ENCODE measurements around the gene GDF3. TPM values are rescaled to one million over a fixed set of nuclear protein-coding genes. Genes with fewer than 3 reads are reported as not detected.

GDF3 gene
- total and polyA plus RNA-seq, 2 of the 13 experiments (the other 11 are each of a cell fraction or from before 2014, with no cell fraction given): not detected

DNA sequence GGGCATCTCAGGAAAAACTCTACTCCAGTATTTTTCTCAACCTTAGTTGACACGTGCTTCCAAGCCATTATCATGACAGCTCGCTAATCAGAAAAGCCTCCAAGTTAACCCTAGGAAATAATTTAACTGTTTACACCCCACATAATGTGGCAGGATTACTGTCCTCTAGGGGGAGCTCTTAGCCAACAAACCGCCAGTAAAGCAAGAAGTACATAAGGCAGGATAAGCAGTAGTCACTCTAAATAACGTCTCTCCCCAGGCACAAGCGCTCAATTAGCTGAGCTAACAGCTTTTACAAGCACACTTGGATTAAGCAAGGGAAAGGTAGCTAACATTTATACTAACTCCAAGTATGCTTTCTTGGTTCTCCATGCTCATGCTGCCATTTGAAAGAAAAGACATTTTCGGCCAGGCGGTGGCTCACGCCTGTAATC lies 52.7 kb downstream of the GDF3 start (continued):
- TF ChIP-seq, protein P1, sequence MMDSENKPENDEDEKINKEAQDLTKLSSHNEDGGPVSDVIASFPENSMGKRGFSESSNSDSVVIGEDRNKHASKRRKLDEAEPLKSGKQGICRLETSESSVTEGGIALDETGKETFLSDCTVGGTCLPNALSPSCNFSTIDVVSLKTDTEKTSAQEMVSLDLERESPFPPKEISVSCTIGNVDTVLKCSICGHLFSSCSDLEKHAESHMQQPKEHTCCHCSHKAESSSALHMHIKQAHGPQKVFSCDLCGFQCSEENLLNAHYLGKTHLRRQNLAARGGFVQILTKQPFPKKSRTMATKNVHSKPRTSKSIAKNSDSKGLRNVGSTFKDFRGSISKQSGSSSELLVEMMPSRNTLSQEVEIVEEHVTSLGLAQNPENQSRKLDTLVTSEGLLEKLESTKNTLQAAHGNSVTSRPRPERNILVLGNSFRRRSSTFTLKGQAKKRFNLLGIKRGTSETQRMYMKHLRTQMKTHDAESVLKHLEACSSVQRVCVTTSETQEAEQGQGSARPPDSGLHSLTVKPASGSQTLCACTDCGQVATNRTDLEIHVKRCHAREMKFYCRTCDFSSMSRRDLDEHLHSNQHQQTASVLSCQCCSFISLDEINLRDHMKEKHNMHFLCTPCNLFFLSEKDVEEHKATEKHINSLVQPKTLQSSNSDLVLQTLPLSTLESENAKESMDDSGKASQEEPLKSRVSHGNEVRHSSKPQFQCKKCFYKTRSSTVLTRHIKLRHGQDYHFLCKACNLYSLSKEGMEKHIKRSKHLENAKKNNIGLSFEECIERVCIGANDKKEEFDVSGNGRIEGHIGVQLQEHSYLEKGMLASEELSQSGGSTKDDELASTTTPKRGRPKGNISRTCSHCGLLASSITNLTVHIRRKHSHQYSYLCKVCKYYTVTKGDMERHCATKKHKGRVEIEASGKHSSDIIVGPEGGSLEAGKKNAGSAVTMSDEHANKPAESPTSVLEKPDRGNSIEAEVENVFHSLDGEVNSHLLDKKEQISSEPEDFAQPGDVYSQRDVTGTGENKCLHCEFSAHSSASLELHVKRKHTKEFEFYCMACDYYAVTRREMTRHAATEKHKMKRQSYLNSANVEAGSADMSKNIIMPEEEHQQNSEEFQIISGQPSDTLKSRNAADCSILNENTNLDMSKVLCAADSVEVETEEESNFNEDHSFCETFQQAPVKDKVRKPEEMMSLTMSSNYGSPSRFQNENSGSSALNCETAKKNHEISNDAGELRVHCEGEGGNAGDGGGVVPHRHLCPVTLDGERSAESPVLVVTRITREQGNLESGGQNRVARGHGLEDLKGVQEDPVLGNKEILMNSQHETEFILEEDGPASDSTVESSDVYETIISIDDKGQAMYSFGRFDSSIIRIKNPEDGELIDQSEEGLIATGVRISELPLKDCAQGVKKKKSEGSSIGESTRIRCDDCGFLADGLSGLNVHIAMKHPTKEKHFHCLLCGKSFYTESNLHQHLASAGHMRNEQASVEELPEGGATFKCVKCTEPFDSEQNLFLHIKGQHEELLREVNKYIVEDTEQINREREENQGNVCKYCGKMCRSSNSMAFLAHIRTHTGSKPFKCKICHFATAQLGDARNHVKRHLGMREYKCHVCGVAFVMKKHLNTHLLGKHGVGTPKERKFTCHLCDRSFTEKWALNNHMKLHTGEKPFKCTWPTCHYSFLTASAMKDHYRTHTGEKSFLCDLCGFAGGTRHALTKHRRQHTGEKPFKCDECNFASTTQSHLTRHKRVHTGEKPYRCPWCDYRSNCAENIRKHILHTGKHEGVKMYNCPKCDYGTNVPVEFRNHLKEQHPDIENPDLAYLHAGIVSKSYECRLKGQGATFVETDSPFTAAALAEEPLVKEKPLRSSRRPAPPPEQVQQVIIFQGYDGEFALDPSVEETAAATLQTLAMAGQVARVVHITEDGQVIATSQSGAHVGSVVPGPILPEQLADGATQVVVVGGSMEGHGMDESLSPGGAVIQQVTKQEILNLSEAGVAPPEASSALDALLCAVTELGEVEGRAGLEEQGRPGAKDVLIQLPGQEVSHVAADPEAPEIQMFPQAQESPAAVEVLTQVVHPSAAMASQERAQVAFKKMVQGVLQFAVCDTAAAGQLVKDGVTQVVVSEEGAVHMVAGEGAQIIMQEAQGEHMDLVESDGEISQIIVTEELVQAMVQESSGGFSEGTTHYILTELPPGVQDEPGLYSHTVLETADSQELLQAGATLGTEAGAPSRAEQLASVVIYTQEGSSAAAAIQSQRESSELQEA (CRISPR knock-in tag; IDR thresholded peaks at IDR 0.05; ENCODE audit: not compliant biosample characterization): no peak
- TF ChIP-seq NFE2L2 (IDR thresholded peaks at IDR 0.05; ENCODE audit: low read length) (no peak), ZZZ3 (CRISPR knock-in tag; IDR thresholded peaks at IDR 0.05; ENCODE audit: borderline replicate concordance) (no peak), PCBP1 (IDR thresholded peaks at IDR 0.05; ENCODE audit: borderline replicate concordance, low read depth, low read length) (no peak), MZF1 (CRISPR knock-in tag; IDR thresholded peaks at IDR 0.05; ENCODE audit: borderline replicate concordance) (no peak), POLR2G (IDR thresholded peaks at IDR 0.05; ENCODE audit: low read depth, low read length) (no peak), ZNF639 (CRISPR knock-in tag; conservative IDR thresholded peaks at IDR 0.05) (no peak), ADNP (CRISPR knock-in tag; IDR thresholded peaks at IDR 0.05) (peak; percentile 95), ZNF136 (CRISPR knock-in tag; IDR thresholded peaks at IDR 0.05; ENCODE audit: low read depth) (no peak), IRX3 (CRISPR knock-in tag; IDR thresholded peaks at IDR 0.05; ENCODE audit: borderline replicate concordance, low read depth) (no peak), ZNF781 (CRISPR knock-in tag; IDR thresholded peaks at IDR 0.05; ENCODE audit: borderline replicate concordance, not compliant biosample characterization) (no peak), ZFP37 (CRISPR knock-in tag; IDR thresholded peaks at IDR 0.05; ENCODE audit: borderline replicate concordance) (no peak), KLF16 (CRISPR knock-in tag; IDR thresholded peaks at IDR 0.05) (no peak), GATA4 (IDR thresholded peaks at IDR 0.05; ENCODE audit: borderline replicate concordance, low read depth) (no peak), TFAP4 (IDR thresholded peaks at IDR 0.05; ENCODE audit: borderline replicate concordance, low read depth) (no peak), MLX (CRISPR knock-in tag; IDR thresholded peaks at IDR 0.05) (no peak), ZMYM3 (CRISPR knock-in tag; IDR thresholded peaks at IDR 0.05) (peak; percentile 99), ZNF3 (CRISPR knock-in tag; IDR thresholded peaks at IDR 0.05) (no peak), STAG1 (CRISPR knock-in tag; IDR thresholded peaks at IDR 0.05) (peak; percentile 57), GATAD2A (CRISPR knock-in tag; IDR thresholded peaks at IDR 0.05) (no peak), HDAC1 (CRISPR knock-in tag; IDR thresholded peaks at IDR 0.05) (0 out of 2 replicates have a peak, but pooled peaks have one; percentile 15)

All from HepG2 (cell line).